NB4 (cell line): ENCODE data around the gene COL4A4.

Experiments used
- CTCF ChIP-seq: IDR thresholded peaks from one replicate; pipeline ENCODE4 v1.5.1; 2012; ENCODE audit warnings: low read depth, low read length
- POLR2A ChIP-seq: IDR thresholded peaks from 2 replicates; pipeline ENCODE4 v1.6.1; 2011; ENCODE audit warnings: mild to moderate bottlenecking; ENCODE audit not compliant: insufficient read length; ENCODE audit errors: extremely low read depth

DNA sequence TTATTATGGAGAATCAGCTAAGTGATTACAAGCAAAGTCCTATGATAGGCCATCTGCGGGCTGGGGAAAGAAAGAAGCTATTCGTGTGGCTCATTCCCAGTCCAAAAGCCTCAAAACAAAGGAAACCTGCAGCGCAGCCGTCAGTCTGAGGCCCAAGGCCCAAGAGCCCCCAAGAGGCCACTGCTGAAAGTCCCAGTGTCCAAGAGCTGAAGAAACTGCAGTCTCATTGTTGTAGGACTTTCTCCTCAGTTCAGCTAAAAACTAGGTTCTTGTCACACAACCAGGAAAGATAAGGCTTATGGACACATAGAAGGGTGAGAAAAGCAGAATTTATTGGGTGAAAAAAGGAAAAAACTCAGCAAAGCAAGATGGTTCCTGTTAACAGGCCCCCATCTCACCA, 185.0 kb downstream of the COL4A4 start:
- TF ChIP-seq CTCF (no peak), POLR2A (no peak)
